Measurements from ENCODE around the gene PIGZ.
A peak's percentile ranks its signal among the peaks of the same experiment; 100 is the strongest.

Gene PIGZ

GRCh38 chr3:196981657-196982056 is 13.0 kb upstream of the PIGZ start:
- DNase-seq: no peak

GRCh38 chr3:196979545-196979944 is 10.9 kb upstream of the PIGZ start:
- no peak for DNase-seq

DNA sequence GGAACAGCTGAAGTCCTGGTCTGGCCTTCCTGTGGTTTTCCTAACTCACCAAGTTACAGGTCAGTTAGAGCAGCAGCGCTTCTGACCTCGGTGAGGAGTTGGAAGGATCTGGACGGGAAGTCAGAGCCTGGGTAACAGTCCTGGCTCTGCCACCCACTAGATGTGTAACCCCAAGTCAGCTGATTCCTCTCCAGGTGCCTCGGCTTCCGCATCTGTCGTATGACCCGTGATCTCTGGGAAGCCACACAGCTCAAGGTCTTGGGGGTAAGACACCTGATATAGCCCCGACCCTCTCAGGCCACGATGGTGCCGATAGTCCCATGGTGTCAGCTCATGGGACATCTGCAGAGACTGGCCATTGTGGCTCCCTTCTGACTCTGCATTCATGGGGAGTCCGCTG is 8.3 kb upstream of the PIGZ start:
- DNase-seq: no peak

- no peak for DNase-seq
These were observed 6.7 kb upstream of the PIGZ start for GRCh38 chr3:196975349-196975748.

GRCh38 chr3:196974661-196975060 is 6.0 kb upstream of the PIGZ start:
- DNase-seq: no peak

GRCh38 chr3:196971094-196971698 is 2.6 kb upstream of the PIGZ start:
- no peak for DNase-seq

DNA sequence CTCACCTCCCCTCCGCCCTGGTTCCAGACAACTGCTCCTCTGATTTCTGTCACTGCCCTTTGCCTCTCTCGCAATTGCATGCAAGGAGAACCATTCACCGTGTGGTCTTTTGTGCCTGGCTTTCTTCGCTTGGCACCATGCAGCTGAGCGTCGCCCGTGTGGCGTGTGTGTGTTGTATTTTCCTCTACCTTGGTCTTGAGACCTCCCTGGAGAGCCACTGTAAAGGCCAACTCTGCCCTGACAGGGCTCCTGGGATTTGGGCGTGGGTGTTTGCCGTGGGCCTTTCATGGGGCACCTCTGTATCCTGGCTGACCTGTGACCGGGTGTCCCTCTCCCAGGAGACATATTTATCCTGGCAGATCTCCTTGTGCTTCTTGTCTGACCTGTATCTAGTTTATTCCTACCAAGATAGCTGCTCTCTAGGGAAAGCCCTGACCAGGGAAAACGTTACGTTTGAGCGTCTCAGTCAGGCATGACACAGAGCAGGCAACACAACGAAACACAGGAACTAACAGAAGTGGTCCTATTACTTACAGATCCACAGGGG is 2.0 kb upstream of the PIGZ start:
- no peak for DNase-seq

GRCh38 chr3:196969660-196970546 is 1.3 kb upstream of the PIGZ start:
- DNase-seq: peak; percentile 23

- no peak for DNase-seq
These were observed 564 bp upstream of the PIGZ start for GRCh38 chr3:196969134-196969659.

- DNase-seq: no peak
These were observed 1.0 kb downstream of the PIGZ start for GRCh38 chr3:196967412-196968232.

GRCh38 chr3:196966526-196967401 is 1.9 kb downstream of the PIGZ start:
- DNase-seq: no peak

GRCh38 chr3:196965804-196966173 is 2.8 kb downstream of the PIGZ start:
- no peak for DNase-seq

- DNase-seq: no peak
These were observed 3.4 kb downstream of the PIGZ start for GRCh38 chr3:196965112-196965803.

DNA sequence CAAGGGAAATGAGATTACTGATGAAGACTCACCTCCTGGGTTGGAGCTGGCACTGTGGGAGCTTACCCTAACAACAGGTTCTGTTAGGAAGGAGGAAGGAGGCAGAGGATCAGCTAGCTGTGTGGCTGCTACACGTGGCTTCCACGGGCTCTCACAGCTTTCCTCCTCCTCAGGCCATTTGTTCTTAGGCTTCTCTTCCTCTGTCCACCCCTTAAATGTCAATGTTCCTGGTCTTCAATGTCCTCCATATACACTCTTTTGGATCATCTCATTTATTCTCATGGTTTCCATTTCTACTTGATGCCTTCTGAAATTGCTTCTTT is 5.0 kb downstream of the PIGZ start:
- no peak for DNase-seq

- DNase-seq: no peak
These were observed 5.6 kb downstream of the PIGZ start for GRCh38 chr3:196962930-196963630.

DNA sequence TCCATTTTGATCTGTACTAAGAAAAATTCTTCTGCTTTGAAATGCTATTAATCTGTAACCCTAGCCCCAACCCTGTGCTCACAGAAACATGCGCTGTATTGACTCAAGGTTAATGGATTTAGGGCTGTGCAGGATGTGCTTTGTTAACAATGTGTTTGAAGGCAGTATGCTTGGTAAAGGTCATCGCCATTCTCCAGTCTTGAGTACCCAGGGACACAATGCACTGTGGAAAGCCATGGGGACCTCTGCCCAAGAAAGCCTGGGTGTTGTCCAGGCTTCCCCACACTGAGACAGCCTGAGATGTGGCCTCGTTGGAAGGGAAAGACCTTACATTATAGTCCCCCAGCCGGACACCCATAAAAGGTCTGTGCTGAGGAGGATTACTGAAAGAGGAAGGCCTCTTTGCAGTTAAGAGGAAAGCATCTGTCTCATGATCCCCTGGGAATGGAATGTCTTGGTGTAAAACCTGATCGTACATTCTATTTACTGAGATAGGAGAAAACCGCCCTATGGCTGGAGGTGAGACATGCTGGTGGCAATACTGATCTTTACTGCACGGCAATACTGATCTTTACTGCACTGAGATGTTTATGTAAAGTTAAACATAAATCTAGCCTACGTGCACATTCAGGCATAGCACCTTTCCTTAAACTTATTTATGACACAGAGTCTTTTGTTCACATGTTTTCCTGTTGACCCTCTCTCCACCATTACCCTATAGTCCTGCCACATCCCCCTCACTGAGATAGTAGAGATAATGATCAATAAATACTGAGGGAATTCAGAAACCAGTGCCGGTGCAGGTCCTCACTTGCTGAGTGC is 6.3 kb downstream of the PIGZ start:
- no peak for DNase-seq

DNA sequence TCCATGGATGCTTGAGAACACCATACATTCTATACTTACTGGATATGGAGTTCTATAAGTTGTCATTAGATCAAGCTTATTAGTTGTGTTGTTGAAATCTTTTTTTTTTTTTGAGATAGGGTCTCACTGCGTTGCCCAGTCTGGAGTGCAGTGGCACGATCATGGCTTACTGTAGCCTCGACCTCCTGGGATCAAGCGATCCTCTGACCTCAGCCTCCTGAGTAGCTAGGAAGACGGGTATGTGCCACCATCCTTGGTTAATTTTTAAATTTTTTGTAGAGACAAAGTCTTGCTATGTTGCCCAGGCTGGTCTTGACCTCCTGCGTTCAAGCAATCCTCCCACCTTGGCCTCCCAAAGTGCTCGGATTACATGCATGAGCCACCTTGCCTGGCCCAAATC is 13.8 kb downstream of the PIGZ start:
- no peak for DNase-seq

DNA sequence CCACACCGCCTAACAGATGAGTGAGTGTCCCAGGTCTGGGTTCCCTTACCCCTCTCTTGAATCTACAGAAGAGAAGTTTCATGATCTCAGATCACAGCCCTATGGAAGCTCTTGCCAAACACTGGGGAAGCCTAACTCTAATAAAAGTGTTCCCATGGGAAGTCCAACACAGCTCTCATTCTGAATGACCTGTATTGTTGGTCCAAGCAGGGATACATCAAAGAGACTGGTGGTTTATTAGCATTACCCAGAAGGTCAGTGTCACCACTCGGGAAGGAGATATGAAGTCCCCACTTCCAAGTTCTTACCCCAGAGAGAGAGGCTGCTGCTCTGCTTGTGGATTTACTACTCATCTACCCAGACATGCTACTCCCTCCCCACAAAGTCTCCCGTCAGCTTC is 17.3 kb downstream of the PIGZ start:
- DNase-seq: no peak

- no peak for DNase-seq
These were observed 18.9 kb downstream of the PIGZ start for GRCh38 chr3:196949750-196950149.

- no peak for DNase-seq
These were observed 19.4 kb downstream of the PIGZ start for GRCh38 chr3:196949285-196949619.
